Measurements from ENCODE around the gene F2RL1.

Gene F2RL1

GRCh38 chr5:76799588-76799987 lies 19.2 kb upstream of the F2RL1 start:
- TF ChIP-seq, protein P1, sequence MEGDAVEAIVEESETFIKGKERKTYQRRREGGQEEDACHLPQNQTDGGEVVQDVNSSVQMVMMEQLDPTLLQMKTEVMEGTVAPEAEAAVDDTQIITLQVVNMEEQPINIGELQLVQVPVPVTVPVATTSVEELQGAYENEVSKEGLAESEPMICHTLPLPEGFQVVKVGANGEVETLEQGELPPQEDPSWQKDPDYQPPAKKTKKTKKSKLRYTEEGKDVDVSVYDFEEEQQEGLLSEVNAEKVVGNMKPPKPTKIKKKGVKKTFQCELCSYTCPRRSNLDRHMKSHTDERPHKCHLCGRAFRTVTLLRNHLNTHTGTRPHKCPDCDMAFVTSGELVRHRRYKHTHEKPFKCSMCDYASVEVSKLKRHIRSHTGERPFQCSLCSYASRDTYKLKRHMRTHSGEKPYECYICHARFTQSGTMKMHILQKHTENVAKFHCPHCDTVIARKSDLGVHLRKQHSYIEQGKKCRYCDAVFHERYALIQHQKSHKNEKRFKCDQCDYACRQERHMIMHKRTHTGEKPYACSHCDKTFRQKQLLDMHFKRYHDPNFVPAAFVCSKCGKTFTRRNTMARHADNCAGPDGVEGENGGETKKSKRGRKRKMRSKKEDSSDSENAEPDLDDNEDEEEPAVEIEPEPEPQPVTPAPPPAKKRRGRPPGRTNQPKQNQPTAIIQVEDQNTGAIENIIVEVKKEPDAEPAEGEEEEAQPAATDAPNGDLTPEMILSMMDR (IDR thresholded peaks at IDR 0.05; ENCODE audit: insufficient read depth, missing control alignments) = no peak
- DNase-seq (ENCODE audit: insufficient read length, low spot score) = no peak
- FAIRE-seq = no peak

GRCh38 chr5:76800579-76800978 lies 18.3 kb upstream of the F2RL1 start:
- no peak for FAIRE-seq

DNA sequence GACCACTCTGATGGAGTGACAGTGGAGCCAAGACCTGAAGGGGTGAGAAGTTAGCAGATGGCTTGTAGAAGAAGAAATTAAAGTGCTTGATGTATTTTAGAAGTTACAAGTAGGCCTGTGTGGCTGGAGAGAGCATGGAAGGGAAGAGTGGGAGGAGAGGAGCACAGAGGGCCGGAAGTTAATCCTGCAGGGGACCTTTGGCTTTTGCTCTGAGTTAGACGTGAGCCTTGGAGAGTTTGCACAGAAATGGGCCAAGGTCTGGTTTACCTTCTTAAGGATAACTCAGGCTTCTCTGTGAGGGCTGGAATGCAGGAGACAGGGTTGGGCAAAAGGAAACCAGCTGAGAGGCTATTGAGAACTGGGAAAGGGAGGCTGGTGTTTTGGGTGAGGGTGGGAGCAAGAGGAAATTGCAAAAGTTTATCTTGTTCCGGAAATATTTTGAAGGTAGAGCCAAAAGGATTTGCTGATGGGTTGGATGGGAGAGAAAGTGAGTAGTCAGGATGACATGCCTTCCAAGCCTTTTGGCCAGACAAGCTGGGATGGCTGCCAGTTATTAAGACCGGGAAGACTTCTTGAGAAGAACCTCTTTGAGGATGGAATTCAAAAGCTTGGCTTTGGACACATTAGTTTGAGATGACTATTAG lies 17.5 kb upstream of the F2RL1 start:
- DNase-seq (ENCODE audit: insufficient read length, low spot score) (no peak), FAIRE-seq (no peak)
- TF ChIP-seq, protein P1 (IDR thresholded peaks at IDR 0.05; ENCODE audit: insufficient read depth, missing control alignments) = no peak

More at GRCh38 chr5:76800579-76800978, 18.3 kb upstream of the F2RL1 start:
- no peak for DNase-seq (ENCODE audit: insufficient read length, low spot score)
- TF ChIP-seq, protein P1 (IDR thresholded peaks at IDR 0.05; ENCODE audit: insufficient read depth, missing control alignments) = no peak

DNA sequence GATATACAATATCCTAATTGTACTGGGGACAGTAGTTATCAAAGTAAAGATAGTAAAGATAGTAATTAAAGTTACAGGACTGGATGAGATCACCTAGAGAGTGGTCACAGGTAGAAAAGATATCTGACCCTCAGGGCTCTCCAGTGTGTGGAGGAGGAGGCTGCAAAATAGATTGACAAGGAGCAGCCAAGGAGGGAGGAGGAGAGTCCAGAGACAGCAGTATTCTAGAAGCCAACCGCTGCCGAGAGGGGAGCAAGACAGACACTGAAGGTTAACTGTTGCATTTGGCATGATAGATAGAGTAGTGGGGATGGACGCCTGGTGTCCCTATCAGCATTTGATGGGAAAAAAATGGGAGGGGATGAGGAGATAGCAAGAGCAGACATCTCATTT lies 17.0 kb upstream of the F2RL1 start:
- no peak for DNase-seq (ENCODE audit: insufficient read length, low spot score)
- TF ChIP-seq, protein P1 (IDR thresholded peaks at IDR 0.05; ENCODE audit: insufficient read depth, missing control alignments) = no peak
- no peak for FAIRE-seq

GRCh38 chr5:76804266-76804665 lies 14.6 kb upstream of the F2RL1 start:
- TF ChIP-seq, protein P1 (IDR thresholded peaks at IDR 0.05; ENCODE audit: insufficient read depth, missing control alignments) = no peak
- FAIRE-seq = no peak
- no peak for DNase-seq (ENCODE audit: insufficient read length, low spot score)

- FAIRE-seq (no peak), DNase-seq (ENCODE audit: insufficient read length, low spot score) (no peak)
- TF ChIP-seq, protein P1 (IDR thresholded peaks at IDR 0.05; ENCODE audit: insufficient read depth, missing control alignments) = no peak
These were observed 12.9 kb upstream of the F2RL1 start for GRCh38 chr5:76805821-76806505.

DNA sequence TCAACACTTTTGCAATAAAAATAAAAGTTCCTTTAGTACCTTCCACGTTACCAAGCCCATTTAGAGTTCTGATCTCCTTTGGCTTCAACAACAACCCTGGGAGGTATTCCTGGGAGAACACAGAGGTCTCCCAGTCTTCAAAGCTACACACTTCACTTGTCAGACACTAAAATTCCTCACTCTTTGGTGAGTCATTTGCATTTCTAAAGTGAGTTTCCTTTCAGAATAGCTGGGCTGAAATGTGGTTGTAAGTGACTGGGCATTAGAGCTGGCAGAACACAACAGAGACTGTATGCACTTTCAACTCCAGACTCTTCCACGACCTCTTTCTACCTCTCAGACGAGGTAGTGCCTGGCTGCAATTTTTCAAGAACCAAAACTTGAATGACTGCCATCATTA lies 11.5 kb upstream of the F2RL1 start:
- FAIRE-seq (no peak), DNase-seq (ENCODE audit: insufficient read length, low spot score) (no peak)
- TF ChIP-seq, protein P1 (IDR thresholded peaks at IDR 0.05; ENCODE audit: insufficient read depth, missing control alignments) = no peak

All from D721Med (cell line).